Sigmoid colon (tissue), 4 donors: ENCODE results near the gene CAMTA1.

Experiments
- EP300 ChIP-seq, 4 donors: sonication (generic); formaldehyde crosslinking; IDR thresholded peaks; one replicate each; pipeline ENCODE4 v1.6.1; 2017; ENCODE audit warnings: antibody characterized with exemption in 4 of 4
- POLR2A ChIP-seq, 2 donors: fragments of 450-650 bp; IDR thresholded peaks; one replicate each; pipeline ENCODE4 v1.6.1; 2016; ENCODE audit warnings: antibody characterized with exemption in 2 of 2, mild to moderate bottlenecking in 2 of 2, moderate library complexity in 2 of 2
- TF ChIP-seq, protein P1 (sequence below), 4 experiments: fragments of 450-650 bp in 3 of 4; fragments of 200-600 bp in 1 of 4; IDR thresholded peaks; one replicate each; pipeline ENCODE4 v1.5.1; 2016 to 2019; ENCODE audit warnings: antibody characterized with exemption in 4 of 4, mild to moderate bottlenecking in 3 of 4, moderate library complexity in 2 of 4

DNA sequence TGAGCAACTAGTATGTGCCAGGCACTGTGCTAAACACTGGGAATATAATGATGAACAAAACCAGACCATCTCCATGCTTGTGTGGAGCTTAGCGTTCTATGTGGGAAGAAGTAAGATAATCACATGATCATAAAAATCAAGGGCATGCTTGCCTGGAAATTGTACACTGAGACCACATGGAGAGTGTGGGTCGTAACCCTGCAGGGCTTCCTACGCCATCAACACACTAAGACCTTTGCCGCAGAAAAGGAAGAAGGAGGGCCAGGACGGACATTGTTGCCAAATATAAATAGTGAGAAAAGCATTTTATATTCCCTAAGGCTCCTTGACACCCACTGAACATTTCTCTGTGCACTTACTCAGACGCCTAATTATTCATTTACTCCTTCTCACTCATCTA is 597.7 kb downstream of the CAMTA1 start:
- TF ChIP-seq, protein P1, sequence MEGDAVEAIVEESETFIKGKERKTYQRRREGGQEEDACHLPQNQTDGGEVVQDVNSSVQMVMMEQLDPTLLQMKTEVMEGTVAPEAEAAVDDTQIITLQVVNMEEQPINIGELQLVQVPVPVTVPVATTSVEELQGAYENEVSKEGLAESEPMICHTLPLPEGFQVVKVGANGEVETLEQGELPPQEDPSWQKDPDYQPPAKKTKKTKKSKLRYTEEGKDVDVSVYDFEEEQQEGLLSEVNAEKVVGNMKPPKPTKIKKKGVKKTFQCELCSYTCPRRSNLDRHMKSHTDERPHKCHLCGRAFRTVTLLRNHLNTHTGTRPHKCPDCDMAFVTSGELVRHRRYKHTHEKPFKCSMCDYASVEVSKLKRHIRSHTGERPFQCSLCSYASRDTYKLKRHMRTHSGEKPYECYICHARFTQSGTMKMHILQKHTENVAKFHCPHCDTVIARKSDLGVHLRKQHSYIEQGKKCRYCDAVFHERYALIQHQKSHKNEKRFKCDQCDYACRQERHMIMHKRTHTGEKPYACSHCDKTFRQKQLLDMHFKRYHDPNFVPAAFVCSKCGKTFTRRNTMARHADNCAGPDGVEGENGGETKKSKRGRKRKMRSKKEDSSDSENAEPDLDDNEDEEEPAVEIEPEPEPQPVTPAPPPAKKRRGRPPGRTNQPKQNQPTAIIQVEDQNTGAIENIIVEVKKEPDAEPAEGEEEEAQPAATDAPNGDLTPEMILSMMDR (IDR thresholded peaks at IDR 0.05): no peak
- no peak for TF ChIP-seq EP300 (IDR thresholded peaks at IDR 0.05)
- no peak for TF ChIP-seq POLR2A (IDR thresholded peaks at IDR 0.05)
